Colon (tissue), 2 donors: Measurements from ENCODE around the gene SLC12A4.
"Not testable (repeated sequence)": the region's sequence is repeated elsewhere in the genome, so short reads cannot be mapped to it uniquely, and the experiment has no call there.

ENCODE experiments used
- FAIRE-seq: peaks from 2 replicates; lab custom pipeline; 2012; peaks lifted over from hg19 to GRCh38; lab: Jason Lieb, UNC
- donor health status: control.
- donor health status: control.

The SLC12A4 gene

GRCh38 chr16:67941469-67942199 lies 26.8 kb downstream of the SLC12A4 start:
- FAIRE-seq, result no peak

DNA sequence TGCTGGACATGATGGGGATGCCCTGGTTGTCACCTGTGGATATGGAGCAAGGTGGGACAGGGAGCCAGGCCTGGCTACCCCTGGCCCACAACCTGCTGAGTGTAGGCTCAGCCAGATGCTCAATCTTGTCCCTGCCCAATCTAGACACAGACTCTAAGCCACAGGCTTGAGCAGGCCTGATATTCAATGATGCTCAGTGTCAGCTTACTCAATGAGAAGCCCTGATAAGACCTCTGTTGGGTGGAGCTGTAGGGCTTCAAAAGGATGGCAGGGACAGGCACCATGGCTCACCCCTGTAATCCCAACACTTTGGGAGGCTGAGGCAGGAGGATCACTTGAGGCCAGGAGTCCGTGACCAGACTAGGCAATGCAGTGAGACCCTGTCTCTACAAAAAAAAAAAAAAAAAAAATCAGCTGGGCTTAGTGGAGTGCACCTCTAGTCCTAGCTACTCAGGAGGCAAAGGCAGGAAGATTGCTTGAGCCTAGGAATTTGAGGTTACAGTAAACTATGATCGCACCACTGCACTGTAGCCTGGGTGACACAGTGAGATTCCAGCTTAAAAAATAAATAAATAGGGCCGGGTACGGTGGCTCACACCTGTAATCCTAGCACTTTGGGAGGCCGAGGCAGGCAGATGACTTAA lies 27.9 kb downstream of the SLC12A4 start:
- FAIRE-seq, result no peak

DNA sequence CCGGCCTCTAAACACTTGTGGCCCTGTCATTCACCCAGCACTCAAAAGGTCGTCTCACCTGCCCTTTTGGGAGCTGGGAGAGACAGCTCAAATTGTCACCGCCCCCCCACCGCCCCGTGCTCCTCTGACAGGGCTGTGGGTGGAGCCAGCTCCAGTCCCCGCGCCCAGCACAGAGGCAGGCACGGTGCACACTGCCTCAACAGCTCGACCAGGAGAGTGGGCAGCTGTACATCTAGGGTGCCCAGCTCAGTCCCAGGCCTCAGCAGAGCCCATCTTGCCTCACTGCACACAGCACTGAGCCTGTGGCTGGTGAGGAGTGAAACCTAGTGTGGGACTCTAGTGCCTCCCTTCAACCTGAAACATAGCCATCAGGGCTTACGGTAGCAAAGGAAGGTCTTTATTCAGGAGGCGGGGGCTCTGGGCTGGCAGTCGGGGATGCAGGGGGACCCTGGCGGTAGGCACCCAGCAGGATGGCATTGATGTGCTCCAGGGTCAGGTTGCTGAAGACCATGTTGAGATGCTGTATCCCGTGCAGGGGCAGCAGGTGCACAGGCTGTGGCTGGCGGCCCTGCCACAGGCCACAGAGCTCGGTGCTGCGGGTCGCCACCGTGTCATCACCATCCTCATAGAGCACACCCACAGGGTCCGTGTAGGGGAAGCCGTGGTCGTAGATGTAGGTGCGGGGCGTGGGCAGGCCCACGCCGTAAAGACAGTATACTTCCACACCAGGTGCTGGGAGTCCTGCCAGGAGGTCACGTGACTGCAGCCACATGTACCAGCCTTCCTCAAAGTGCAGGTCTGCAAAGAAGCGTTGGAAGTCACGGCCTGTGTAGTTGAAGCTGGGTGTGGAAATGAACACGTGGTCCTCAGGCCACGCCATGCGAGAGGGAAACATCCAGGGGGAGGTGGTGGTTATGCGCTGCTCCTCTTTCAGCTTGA lies 28.7 kb downstream of the SLC12A4 start:
- no peak for FAIRE-seq

GRCh38 chr16:67937713-67938112 lies 30.7 kb downstream of the SLC12A4 start:
- FAIRE-seq, result not testable (repeated sequence)

- no peak for FAIRE-seq
Measured at GRCh38 chr16:67936880-67937605, 31.4 kb downstream of the SLC12A4 start.

- FAIRE-seq, result no peak
Measured at GRCh38 chr16:67936124-67936879, 32.1 kb downstream of the SLC12A4 start, which contains the start of gene PSMB10. PSMB10 (minus strand) TSS chr16:67936850; CDS start chr16:67936749, 101 bp downstream.

- no peak for FAIRE-seq
Measured at GRCh38 chr16:67935402-67936123, 32.9 kb downstream of the SLC12A4 start.

DNA sequence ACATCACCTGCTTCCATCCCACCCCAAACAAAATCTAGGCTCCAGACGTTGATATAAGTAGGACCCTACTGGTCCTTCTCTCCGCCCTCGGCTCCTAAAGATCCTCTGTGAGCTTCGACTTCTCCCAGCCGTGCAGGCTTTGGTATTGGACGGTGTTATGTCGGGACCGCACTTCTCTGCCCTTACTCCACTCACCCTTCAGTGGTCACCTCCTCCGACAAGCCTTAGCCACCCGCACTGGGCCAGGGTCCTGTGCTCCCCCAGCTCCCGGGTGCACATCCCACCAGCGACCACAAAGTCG lies 33.4 kb downstream of the SLC12A4 start:
- FAIRE-seq, result no peak

- FAIRE-seq, result no peak
Measured at GRCh38 chr16:67934306-67935100, 33.9 kb downstream of the SLC12A4 start.

- FAIRE-seq, result no peak
Measured at GRCh38 chr16:67933805-67934204, 34.6 kb downstream of the SLC12A4 start.

- no peak for FAIRE-seq
Measured at GRCh38 chr16:67932462-67932840, 36.0 kb downstream of the SLC12A4 start.

DNA sequence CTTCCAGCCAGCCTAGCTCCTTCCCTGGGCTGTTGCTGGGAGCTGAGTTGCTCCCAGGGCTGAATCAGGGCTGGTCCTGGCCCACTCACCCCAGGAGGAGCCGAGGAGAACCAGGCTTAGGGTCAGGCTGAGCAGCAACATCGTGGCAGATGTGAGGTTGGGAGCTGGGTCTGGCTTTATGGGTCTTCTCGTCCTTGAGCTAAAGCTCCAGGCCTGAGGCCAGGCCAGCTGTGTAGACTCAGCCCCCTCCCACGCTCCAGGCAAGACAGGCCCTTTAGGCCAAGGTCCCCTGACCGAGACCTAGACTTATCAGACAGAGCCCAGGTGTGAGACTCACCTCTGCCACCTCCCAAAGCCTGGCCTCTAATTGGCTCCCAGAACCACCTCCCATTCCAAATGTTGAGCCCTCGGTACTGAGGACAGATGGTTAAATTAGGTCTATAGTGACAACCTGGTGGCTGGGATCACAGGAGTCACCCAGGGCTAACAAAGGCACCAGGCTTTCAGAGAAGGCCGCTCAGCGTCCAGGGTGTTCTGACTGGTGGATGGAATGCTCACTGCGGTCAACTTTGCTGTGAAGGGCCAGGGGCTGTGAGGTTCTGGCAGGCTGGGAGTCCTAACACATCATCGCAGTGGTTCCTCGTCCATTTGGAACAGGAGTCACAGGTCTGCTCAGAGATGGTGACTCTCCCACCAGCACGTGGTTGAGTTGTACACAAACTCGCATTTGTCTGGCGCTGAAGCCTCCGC lies 36.5 kb downstream of the SLC12A4 start, which contains the start of gene CTRL:
CTRL (minus strand) TSS at position 151 of the 750 bp plus-strand sequence; CDS start at position 141, 10 bp downstream.
- no peak for FAIRE-seq

GRCh38 chr16:67930678-67931211 lies 37.7 kb downstream of the SLC12A4 start:
- FAIRE-seq, result no peak

- no peak for FAIRE-seq
Measured at GRCh38 chr16:67930191-67930590, 38.2 kb downstream of the SLC12A4 start.

DNA sequence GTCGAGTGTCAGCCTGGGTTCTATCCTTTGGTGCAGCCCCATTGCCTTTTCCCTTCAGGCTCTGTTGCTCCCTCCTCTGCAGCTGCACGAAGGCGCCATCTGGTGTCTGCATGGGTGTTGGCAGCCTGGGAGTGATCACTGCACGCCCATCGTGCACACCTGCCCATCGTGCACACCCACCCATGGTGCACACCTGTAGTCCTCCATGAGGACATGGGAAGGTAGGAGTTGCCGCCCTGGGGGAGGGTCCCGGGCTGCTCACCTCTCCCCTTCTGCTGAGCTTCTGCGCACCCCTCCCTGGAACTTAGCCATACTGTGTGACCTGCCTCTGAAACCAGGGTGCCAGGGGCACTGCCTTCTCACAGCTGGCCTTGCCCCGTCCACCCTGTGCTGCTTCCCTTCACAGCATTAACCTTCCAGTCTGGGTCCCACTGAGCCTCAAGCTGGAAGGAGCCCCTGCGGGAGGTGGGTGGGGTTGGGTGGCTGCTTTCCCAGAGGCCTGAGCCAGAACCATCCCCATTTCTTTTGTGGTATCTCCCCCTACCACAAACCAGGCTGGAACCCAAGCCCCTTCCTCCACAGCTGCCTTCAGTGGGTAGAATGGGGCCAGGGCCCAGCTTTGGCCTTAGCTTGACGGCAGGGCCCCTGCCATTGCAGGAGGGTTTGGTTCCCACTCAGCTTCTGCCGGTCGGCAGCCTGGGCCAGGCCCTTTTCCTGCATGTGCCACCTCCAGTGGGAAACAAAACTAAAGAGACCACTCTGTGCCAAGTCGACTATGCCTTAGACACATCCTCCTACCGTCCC lies 39.7 kb downstream of the SLC12A4 start:
- no peak for FAIRE-seq

GRCh38 chr16:67928147-67928546 lies 40.3 kb downstream of the SLC12A4 start:
- FAIRE-seq, result no peak

GRCh38 chr16:67927131-67927941 lies 41.1 kb downstream of the SLC12A4 start:
- no peak for FAIRE-seq
